ENCODE data around the gene CDC42EP2.

Gene CDC42EP2

DNA sequence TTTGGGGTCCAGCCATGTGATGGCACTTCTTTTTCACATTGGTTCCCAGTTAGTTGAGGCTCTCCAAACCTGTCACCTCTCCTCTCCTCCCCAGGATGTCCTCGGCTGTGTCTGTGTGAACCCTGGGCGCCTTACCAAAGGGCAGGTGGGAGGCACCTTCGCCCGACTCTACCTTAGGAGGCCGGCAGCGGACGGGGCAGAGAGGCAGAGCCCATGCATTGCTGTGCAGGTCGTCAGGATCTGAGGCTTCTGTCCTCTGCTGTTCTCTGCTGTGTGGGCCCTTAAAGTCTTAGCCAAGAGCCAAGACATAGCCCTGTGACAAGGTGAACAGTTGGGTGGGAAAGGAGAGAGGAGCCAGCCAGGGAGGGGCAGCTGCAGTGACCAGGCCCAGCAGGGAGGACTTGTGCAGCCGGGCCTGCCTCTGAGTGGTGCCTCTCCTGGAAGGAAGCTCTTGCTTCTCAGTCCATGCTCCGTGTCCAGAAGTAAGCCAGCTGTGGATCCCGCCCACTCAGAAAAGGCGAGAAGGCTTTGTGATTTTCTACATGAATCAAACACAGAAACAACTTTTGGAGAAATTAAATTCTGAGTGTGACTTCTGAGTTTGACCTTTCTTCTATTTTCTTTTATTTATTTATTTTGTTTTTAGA is 17.5 kb upstream of the CDC42EP2 start:
- TF ChIP-seq REST (IDR thresholded peaks at IDR 0.05; ENCODE audit: low read depth) (no peak), MAX (IDR thresholded peaks at IDR 0.05) (no peak), YY1 (IDR thresholded peaks at IDR 0.05; ENCODE audit: low read depth) (no peak), CEBPB (IDR thresholded peaks at IDR 0.05) (no peak), FOXM1 (IDR thresholded peaks at IDR 0.05; ENCODE audit: borderline replicate concordance, low read depth) (no peak), TEAD4 (IDR thresholded peaks at IDR 0.05) (no peak), RAD21 (IDR thresholded peaks at IDR 0.05; ENCODE audit: low read depth) (no peak), TCF12 (IDR thresholded peaks at IDR 0.05; ENCODE audit: low read depth) (no peak), EGR1 (IDR thresholded peaks at IDR 0.05) (no peak)

DNA sequence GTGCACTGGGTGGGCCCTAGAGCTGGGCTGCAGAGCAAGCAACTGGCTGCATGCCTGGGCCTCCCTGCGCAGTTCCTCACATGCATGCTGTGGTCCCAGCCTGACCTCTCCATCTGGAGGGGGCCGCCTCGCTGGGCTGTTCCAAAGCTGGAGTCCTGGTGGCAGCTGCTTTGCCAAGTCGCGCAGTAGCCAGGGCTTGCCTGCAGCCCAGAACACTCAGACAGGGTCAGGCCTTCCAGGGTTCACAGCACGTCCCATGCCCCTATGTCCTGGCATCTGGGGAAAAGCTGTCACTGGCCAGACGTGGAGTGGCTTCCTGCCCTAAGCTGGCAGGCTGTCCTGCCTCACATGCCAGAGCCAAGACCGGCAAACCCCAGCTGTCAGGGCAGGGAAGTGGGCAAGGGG is 16.5 kb upstream of the CDC42EP2 start:
- TF ChIP-seq TCF12 (IDR thresholded peaks at IDR 0.05; ENCODE audit: low read depth) (no peak), TAF1 (IDR thresholded peaks at IDR 0.05; ENCODE audit: low read depth) (no peak), REST (IDR thresholded peaks at IDR 0.05; ENCODE audit: low read depth) (no peak), MAX (IDR thresholded peaks at IDR 0.05) (no peak), RAD21 (IDR thresholded peaks at IDR 0.05; ENCODE audit: low read depth) (no peak), EP300 (IDR thresholded peaks at IDR 0.05; ENCODE audit: borderline replicate concordance) (no peak), FOXM1 (IDR thresholded peaks at IDR 0.05; ENCODE audit: borderline replicate concordance, low read depth) (no peak), CEBPB (IDR thresholded peaks at IDR 0.05) (no peak), YY1 (IDR thresholded peaks at IDR 0.05; ENCODE audit: low read depth) (no peak), NFIC (IDR thresholded peaks at IDR 0.05) (no peak), EGR1 (IDR thresholded peaks at IDR 0.05) (no peak)
- TF ChIP-seq, protein P1, sequence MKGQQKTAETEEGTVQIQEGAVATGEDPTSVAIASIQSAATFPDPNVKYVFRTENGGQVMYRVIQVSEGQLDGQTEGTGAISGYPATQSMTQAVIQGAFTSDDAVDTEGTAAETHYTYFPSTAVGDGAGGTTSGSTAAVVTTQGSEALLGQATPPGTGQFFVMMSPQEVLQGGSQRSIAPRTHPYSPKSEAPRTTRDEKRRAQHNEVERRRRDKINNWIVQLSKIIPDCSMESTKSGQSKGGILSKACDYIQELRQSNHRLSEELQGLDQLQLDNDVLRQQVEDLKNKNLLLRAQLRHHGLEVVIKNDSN (IDR thresholded peaks at IDR 0.05): no peak

- TF ChIP-seq YY1 (IDR thresholded peaks at IDR 0.05; ENCODE audit: low read depth) (no peak), NFIC (IDR thresholded peaks at IDR 0.05) (no peak), TAF1 (IDR thresholded peaks at IDR 0.05; ENCODE audit: low read depth) (no peak), TEAD4 (IDR thresholded peaks at IDR 0.05) (no peak), MAX (IDR thresholded peaks at IDR 0.05) (no peak), CREB1 (IDR thresholded peaks at IDR 0.05; ENCODE audit: low read depth) (no peak), CEBPB (IDR thresholded peaks at IDR 0.05) (no peak), FOXM1 (IDR thresholded peaks at IDR 0.05; ENCODE audit: borderline replicate concordance, low read depth) (no peak), RAD21 (IDR thresholded peaks at IDR 0.05; ENCODE audit: low read depth) (no peak), EP300 (IDR thresholded peaks at IDR 0.05; ENCODE audit: borderline replicate concordance) (no peak), EGR1 (IDR thresholded peaks at IDR 0.05) (no peak), ZBTB7A (IDR thresholded peaks at IDR 0.05; ENCODE audit: low read depth) (no peak), TCF12 (IDR thresholded peaks at IDR 0.05; ENCODE audit: low read depth) (no peak), REST (IDR thresholded peaks at IDR 0.05; ENCODE audit: low read depth) (no peak)
- TF ChIP-seq, protein P1 (IDR thresholded peaks at IDR 0.05): no peak
Measured at GRCh38 chr11:65298655-65299179, 15.9 kb upstream of the CDC42EP2 start.

Measured in Ishikawa (cell line).